NCI-H774 (cell line): ENCODE measurements around the gene RAD51B.

ENCODE experiments used
- DNase-seq: peaks from one replicate; lab custom pipeline; 2025; lab: John Stamatoyannopoulos, UW

RAD51B gene

GRCh38 chr14:68727315-68728047, 907.9 kb downstream of the RAD51B start:
- DNase-seq = no peak

DNA sequence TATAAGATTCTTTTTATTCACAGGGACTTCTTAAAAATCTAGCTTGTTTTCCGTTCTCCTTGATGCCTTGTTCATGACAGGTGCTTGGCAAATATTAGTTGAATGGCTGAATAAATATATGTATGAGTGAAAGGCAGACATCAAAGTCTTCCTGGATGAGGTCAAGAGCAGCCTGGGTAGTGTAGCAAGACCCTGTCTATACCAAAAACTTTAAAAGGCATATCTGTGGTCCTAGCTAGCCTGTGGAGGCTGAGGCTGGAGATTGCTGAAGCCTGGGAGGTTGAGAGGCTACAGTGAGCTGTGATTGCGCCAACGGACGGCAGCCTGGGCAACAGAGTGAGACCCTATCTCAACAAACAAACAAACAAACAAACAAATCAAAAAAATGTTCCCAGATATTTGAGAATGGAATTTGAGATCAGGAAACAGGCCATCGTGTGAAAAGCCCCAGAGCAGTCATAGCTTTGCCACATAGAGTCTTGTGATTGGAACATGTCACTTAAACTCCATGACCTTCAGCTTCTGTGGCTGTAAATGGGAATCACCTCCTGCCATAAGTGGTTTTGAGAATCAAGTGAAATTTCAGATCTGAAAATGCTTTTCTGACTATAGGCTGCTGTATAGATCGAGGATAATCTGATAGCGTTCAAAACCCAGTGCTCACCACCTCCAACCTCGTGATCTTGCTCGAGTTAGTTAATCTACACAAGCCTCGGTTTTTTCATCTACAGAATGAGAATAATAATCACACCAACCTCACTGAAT, 908.9 kb downstream of the RAD51B start:
- DNase-seq = no peak

- no peak for DNase-seq
Measured at GRCh38 chr14:68729556-68729955, 910.0 kb downstream of the RAD51B start.

GRCh38 chr14:68730348-68730747, 910.8 kb downstream of the RAD51B start:
- DNase-seq = no peak

- no peak for DNase-seq
Measured at GRCh38 chr14:68730811-68731425, 911.3 kb downstream of the RAD51B start.

- no peak for DNase-seq
Measured at GRCh38 chr14:68733086-68733914, 913.7 kb downstream of the RAD51B start.

DNA sequence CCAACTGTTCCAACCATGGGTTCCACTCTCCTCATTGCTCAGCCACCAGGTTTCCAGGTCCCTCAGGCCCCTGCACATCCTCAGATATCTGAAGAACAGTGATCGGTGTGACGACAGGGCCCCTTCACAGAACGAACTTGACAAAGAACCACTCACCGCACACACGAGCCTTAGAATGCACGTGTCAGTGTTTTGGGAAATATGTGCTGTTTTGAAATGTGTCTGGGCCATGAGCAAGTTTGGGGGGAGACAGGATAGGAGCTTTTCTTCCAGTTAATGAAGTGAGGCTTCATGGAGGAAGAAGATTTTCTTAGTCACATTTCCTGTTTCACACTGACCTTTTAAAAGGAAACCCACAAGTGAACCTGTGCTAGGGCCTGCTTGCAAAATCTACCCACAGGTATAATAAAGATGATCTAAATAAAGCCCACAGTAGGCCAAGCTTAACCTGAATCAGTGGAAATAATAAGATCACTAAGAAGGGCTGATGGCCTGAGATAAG, 914.7 kb downstream of the RAD51B start:
- DNase-seq = no peak

DNA sequence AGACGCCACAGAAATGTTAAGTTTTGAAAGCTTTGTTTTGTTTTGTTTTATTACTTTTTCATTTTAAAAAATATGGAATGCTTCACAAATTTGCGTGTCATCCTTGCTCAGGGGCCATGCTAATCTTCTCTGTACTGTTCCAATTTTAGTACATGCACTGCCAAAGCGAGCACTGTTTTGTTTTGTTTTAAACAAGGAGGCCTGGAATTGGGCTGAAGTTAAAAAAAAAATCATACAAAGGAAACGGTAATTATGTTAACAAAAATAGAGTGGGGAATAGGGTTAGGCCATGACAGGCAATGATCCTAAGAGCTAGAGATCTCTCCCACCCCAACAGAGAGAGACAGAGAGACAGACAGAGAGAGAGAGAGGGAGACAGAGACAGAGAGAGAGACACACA, 916.3 kb downstream of the RAD51B start:
- DNase-seq = no peak

DNA sequence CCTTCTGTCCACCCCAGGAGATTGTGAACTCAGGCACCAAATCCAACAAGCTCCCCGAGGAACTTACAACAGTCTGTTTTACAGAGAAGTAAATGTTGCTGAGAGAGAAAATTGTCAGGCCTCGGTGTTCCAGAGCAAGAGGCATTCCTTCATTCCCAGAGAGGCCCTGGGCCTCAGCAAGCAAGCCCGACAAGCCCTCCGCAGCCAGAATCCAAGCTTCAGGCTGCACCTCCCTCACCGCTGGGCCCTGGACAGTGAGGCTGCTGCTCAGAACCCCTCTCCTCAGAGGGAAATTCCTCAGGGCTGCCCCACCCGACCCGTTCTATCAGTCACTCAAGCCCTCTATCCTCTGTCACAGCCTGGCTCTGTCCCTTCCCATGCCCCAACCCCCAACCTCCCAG, 916.9 kb downstream of the RAD51B start:
- no peak for DNase-seq

GRCh38 chr14:68737086-68737485, 917.5 kb downstream of the RAD51B start:
- DNase-seq = no peak

DNA sequence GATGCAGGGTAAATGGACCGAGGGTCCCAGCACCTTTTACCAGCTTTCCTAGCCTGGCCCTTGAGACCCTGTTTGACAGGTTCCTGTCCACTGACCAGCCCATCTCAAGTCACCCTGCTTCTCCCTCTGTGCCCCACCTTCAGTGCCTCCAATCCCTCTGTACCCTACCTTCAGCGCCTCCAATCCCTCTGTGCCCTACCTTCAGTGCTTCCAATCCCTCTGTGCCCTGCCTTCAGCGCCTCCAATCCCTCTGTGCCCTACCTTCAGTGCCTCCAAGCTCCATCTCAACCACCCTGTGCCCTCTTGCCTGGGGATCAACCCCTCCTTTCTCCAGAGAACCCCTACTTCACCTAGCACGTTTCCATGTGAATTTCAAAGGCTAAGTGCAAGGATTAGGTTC, 919.0 kb downstream of the RAD51B start:
- no peak for DNase-seq

DNA sequence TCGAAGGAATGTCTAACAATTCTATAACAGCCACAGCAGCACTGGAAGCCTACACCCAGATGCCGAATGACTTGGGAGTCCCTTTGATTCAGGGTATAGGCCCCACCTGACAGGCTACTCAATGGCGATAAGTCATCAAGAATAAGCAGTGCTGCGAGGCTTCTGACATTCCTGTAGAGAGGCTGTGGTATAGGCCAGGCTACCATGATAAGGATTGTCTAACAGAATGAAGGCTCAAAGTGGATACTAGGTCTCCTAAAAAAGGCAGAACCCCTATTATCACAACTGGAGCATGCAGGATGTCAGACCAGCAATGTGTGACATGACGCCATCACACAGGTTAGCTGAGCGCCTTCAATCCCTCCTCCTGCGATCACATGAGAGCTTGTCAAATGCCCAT, 920.1 kb downstream of the RAD51B start:
- no peak for DNase-seq

GRCh38 chr14:68740788-68741476, 921.4 kb downstream of the RAD51B start:
- no peak for DNase-seq

GRCh38 chr14:68741477-68741791, 921.9 kb downstream of the RAD51B start:
- DNase-seq = no peak

- DNase-seq = no peak
Measured at GRCh38 chr14:68741839-68742470, 922.4 kb downstream of the RAD51B start.

DNA sequence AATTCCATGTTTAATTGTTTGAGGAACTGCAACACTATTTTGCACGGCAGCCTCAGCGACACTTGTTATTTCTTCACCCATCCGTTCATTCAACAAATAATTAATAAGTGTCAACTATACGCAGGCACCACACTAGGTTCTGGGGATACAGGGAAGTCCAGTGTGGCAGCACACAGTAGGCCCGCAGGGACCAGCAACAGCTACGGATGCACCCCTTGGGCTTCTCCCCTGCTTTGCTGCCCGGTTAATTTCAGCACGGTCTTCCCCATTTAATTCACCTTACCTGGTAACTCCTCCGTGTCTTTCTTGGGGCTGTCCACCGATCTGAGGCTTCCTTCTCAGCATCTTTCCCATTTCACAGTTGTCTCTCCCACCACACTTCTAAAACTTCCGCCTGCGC, 925.0 kb downstream of the RAD51B start:
- no peak for DNase-seq

- DNase-seq = no peak
Measured at GRCh38 chr14:68747393-68747792, 927.8 kb downstream of the RAD51B start.

GRCh38 chr14:68748260-68748659, 928.7 kb downstream of the RAD51B start:
- DNase-seq = no peak

DNA sequence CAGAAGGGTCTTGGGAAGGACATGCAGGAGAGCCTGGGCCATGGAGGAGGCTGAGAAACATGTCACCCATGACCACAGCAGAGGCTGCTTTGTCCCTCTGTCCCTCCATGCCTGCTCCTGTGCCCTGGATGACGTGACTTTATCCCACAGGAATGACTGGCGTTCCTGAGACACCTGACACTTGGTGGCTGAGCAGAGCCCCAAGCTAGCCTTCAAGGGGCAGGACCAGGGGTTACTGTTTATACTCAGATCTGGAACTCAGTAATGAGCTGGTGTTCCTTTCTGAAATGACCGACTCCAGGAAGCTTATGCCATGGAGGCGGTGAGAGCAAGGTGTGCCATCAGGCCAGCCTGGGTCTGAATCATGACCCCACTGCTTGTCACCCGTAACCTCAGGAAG, 929.1 kb downstream of the RAD51B start:
- no peak for DNase-seq

- no peak for DNase-seq
Measured at GRCh38 chr14:68749487-68750475, 930.2 kb downstream of the RAD51B start.
